ENCODE data around the gene GYS1. TPM values are rescaled to one million over a fixed set of nuclear protein-coding genes. Genes with fewer than 3 reads are reported as not detected.
A peak's percentile ranks its signal among the peaks of the same experiment; 100 is the strongest.

The GYS1 gene
- total and polyA plus RNA-seq, 2 of the 8 experiments (the other 6 are each of a cell fraction or from before 2014, with no cell fraction given): 30.0 to 38.7 TPM

DNA sequence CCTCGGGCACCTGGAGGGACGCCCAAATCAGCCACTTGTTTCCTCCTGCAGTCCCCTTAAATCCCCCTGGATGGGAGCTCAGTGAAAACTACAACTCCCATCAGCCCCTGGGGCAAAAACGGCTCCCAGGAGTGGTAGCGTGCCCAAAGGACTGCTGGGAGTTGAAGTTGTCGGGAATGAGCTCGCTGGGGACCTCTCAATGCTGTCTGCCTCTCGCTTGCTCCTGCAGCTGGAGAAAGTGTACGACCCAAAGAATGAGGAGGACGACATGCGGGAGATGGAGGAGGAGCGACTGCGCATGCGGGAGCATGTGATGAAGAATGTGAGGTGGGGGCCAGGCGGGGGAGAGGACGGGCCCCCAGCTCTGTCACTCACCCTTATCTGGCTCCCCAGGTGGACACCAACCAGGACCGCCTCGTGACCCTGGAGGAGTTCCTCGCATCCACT, 74.3 kb downstream of the GYS1 start:
- no peaks in the 10 kb centered on the region for H3K79me1 ChIP-seq (ENCODE audit: low read depth, low read length)

More for the DNA sequence above, 74.3 kb downstream of the GYS1 start:
- peaks cover 0 to 7% of the 10 kb centered on the region in 2 experiments for H4K20me1 ChIP-seq (replicated peaks in 1 of 2; ENCODE audit: control insufficient read depth in 1 of 2, insufficient read depth in 2 of 2, low read length in 2 of 2)
- CTCF ChIA-PET (ENCODE audit: partially characterized antibody): interaction anchor here (0.7 to 1.6 kb wide), 8 partner anchors 12 to 76 kb away, joined by 3 to 7 read pairs (median 3); partner anchors contain the start of genes DHDH, NUCB1 and RUVBL2
- peaks cover 2 to 49% (median 18%) of the 10 kb centered on the region in 4 experiments; a peak in 7 of 8 replicates for H3K36me3 ChIP-seq (ENCODE audit: control insufficient read depth in 2 of 4, insufficient read depth in 4 of 4, low read length in 3 of 4)
- H2BK5ac ChIP-seq (ENCODE audit: low read depth, low read length): 0 out of 2 replicates have a peak overlapping the region, but pooled peaks have one; percentile 30
- H4K8ac ChIP-seq (ENCODE audit: extremely low read depth, insufficient read depth, low read length): 0 out of 2 replicates have a peak overlapping the region, but pooled peaks have one; percentile 19
- no peak overlapping the region for H2AFZ ChIP-seq (ENCODE audit: low read length)
- no peak overlapping the region for H4K91ac ChIP-seq (replicated peaks; ENCODE audit: insufficient read length, low read length)
- no peaks in the 10 kb centered on the region; the same call in 1 of the 2 replicates for H3K23me2 ChIP-seq (ENCODE audit: low read depth, low read length)
- H3K9me3 ChIP-seq (ENCODE audit: insufficient read depth in 2 of 2, low read depth in 1 of 2, low read length in 1 of 2): no peaks in the 10 kb centered on the region
- no peak overlapping the region for H2BK20ac ChIP-seq (ENCODE audit: low read length)
- H3K4me1 ChIP-seq (replicated peaks in 1 of 4; ENCODE audit: control insufficient read depth in 3 of 4, insufficient read depth in 4 of 4, low read length in 3 of 4): no peaks in the 10 kb centered on the region
- no peak overlapping the region for H3K18ac ChIP-seq (ENCODE audit: extremely low read depth, low read length)
- no peak overlapping the region for H3K27ac ChIP-seq (ENCODE audit: low read depth, low read length)
- H3K27me3 ChIP-seq (replicated peaks in 1 of 4; ENCODE audit: control insufficient read depth in 3 of 4, extremely low read depth in 1 of 4, insufficient read depth in 3 of 4, low read length in 3 of 4): no peaks in the 10 kb centered on the region
- no peak overlapping the region for H3K23ac ChIP-seq (ENCODE audit: insufficient read length)
- H2BK15ac ChIP-seq (ENCODE audit: low read length): no peak overlapping the region
- H3K14ac ChIP-seq (ENCODE audit: insufficient read length): no peak overlapping the region
- H3K4me2 ChIP-seq (ENCODE audit: insufficient read depth in 1 of 2, low read depth in 2 of 2, low read length in 2 of 2): no peak overlapping the region
- no peaks in the 10 kb centered on the region for H3K79me2 ChIP-seq (ENCODE audit: control insufficient read depth in 1 of 2, insufficient read depth in 2 of 2, low read length in 2 of 2)
- DNase-seq (ENCODE audit: low read depth in 1 of 2, low spot score in 2 of 2): peak; percentile 47 to 79
- H2BK120ac ChIP-seq (replicated peaks; ENCODE audit: low read depth, low read length): no peak overlapping the region
- H4K5ac ChIP-seq (ENCODE audit: insufficient read length, low read depth, low read length): no peak overlapping the region
- FAIRE-seq: peak; percentile 66
- no peak overlapping the region for H3K4ac ChIP-seq (replicated peaks; ENCODE audit: insufficient read length, low read depth, low read length)
- 82% methylated on average over 18 of the region's 18 CpGs; no CpG with 5 or more reads in 1 of the 2 experiments for WGBS, 2 experiments (ENCODE audit: extremely low coverage in 1 of 2, insufficient coverage in 1 of 2, insufficient read length in 1 of 2, insufficient replicate concordance in 2 of 2, low coverage in 1 of 2, low lambda C conversion rate in 2 of 2, missing lambda C conversion rate in 1 of 2)
- H3K9ac ChIP-seq (replicated peaks in 1 of 4; ENCODE audit: extremely low read depth in 1 of 4, low read depth in 3 of 4, low read length in 3 of 4): no peak overlapping the region
- H3K4me3 ChIP-seq (ENCODE audit: extremely low read depth in 1 of 4, insufficient read depth in 2 of 4, low read depth in 3 of 4, low read length in 4 of 4): no peak overlapping the region
- no peak overlapping the region for H2AK5ac ChIP-seq (ENCODE audit: low read depth, low read length)
- no peak overlapping the region for H2BK12ac ChIP-seq (ENCODE audit: low read depth, low read length)
- H3K56ac ChIP-seq (replicated peaks; ENCODE audit: insufficient read length, low read depth, low read length): no peak overlapping the region
- TF ChIP-seq CREB1 (IDR thresholded peaks at IDR 0.05): peak; percentile 16; the same call in 1 of the 2 replicates
- no peak for TF ChIP-seq NRF1 (IDR thresholded peaks at IDR 0.05; ENCODE audit: low read depth, low read length)
- TF ChIP-seq SIX5 (IDR thresholded peaks at IDR 0.05; ENCODE audit: low read depth, low read length): peak; percentile 98
- TF ChIP-seq KDM4A (IDR thresholded peaks at IDR 0.05; ENCODE audit: low read depth, low read length, severe bottlenecking): no peak
- TF ChIP-seq BCL11A (IDR thresholded peaks at IDR 0.05; ENCODE audit: low read depth in 2 of 2, low read length in 2 of 2): no peak
- TF ChIP-seq, protein P1, sequence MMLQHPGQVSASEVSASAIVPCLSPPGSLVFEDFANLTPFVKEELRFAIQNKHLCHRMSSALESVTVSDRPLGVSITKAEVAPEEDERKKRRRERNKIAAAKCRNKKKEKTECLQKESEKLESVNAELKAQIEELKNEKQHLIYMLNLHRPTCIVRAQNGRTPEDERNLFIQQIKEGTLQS (IDR thresholded peaks at IDR 0.05; ENCODE audit: insufficient read depth, low read depth, low read length): peak; percentile 55
- POLR2A ChIA-PET (ENCODE audit: partially characterized antibody): interaction anchor here (0.6 to 2.3 kb wide), 7 partner anchors 19 to 267 kb away, joined by 3 to 16 read pairs (median 3); partner anchors contain the start of genes NUCB1 and PPP1R15A

Data from H1 (cell line).